ENCODE results near the gene AGPAT4.

AGPAT4 gene

DNA sequence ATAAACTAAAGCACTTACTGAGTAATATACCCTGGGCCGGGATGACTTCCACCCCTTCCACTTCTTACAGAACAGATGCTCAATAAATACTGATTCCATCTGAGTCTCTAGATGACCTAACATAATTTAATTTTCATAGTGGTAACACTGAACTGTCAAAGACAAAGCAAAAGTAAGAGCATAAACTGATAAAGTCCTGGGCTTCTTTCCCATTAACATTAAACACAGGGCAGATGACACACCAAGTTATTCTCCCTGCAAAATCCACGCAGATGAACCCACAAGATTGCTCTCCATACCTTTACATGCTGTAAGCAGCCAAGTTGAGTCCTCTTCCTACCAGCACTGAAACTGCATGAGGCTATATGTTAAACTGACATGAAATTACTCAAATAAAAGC is 27.1 kb downstream of the AGPAT4 start:
- DNase-seq, result no peak
- Histone ChIP-seq H3K36me3 (no peaks in the 10 kb centered on the region), H3K27ac (no peak overlapping the region), H3K4me3 (ENCODE audit: low read depth, low read length) (no peak overlapping the region), H3K9me3 (ENCODE audit: severe bottlenecking) (no peaks in the 10 kb centered on the region), H3K27me3 (ENCODE audit: insufficient read depth, low read depth, severe bottlenecking) (no peaks in the 10 kb centered on the region)
- TF ChIP-seq, protein P1, sequence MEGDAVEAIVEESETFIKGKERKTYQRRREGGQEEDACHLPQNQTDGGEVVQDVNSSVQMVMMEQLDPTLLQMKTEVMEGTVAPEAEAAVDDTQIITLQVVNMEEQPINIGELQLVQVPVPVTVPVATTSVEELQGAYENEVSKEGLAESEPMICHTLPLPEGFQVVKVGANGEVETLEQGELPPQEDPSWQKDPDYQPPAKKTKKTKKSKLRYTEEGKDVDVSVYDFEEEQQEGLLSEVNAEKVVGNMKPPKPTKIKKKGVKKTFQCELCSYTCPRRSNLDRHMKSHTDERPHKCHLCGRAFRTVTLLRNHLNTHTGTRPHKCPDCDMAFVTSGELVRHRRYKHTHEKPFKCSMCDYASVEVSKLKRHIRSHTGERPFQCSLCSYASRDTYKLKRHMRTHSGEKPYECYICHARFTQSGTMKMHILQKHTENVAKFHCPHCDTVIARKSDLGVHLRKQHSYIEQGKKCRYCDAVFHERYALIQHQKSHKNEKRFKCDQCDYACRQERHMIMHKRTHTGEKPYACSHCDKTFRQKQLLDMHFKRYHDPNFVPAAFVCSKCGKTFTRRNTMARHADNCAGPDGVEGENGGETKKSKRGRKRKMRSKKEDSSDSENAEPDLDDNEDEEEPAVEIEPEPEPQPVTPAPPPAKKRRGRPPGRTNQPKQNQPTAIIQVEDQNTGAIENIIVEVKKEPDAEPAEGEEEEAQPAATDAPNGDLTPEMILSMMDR (IDR thresholded peaks at IDR 0.05; ENCODE audit: low read depth, low read length), result no peak

DNA sequence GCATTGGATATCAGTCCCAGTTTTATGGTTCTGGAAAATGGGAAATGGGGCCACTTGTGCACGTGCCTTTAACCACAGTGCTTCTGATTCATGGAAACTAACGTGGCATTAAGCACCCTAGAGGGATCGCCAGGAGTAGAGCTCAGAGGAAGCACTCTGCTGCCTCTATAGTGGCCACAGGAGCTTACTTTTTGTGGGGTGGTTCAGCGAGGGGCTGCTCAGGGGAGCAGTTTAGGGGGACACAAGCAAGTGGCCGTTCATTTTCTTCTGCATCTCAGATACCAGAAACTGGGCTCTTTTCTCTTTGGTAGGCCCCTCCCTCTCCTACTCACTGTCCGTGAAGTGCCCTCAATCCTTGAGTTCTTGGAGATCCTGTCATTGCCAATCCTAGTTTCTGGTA is 28.5 kb downstream of the AGPAT4 start:
- H3K27me3 ChIP-seq (ENCODE audit: insufficient read depth, low read depth, severe bottlenecking), result no peaks in the 10 kb centered on the region
- no peaks in the 10 kb centered on the region for H3K36me3 ChIP-seq
- H3K9me3 ChIP-seq (ENCODE audit: severe bottlenecking), result no peaks in the 10 kb centered on the region
- DNase-seq, result no peak
- no peak overlapping the region for H3K27ac ChIP-seq
- TF ChIP-seq, protein P1 (IDR thresholded peaks at IDR 0.05; ENCODE audit: low read depth, low read length), result no peak
- H3K4me3 ChIP-seq (ENCODE audit: low read depth, low read length), result no peak overlapping the region

DNA sequence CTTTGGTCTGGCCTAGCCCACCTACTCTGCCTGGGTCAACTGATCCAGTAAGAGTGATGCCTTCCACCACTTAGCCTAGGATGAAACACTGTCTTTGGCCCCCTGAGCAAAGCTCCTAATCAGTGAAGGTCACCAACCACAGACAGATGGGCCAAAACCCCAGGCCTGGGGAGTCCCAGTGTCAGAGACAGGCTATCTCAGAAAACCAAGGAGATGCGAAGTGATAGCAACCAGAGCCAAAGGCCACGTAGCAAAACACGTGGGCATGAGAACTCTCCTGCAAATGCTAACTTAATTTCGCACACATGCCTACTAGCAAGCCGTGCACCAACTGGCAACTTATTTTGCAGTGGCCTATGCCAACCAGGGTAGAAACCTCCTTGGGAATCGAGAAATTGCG is 29.1 kb downstream of the AGPAT4 start:
- TF ChIP-seq, protein P1 (IDR thresholded peaks at IDR 0.05; ENCODE audit: low read depth, low read length), result no peak
- no peak for DNase-seq
- H3K27ac ChIP-seq, result no peak overlapping the region
- H3K36me3 ChIP-seq, result no peaks in the 10 kb centered on the region
- H3K9me3 ChIP-seq (ENCODE audit: severe bottlenecking), result no peaks in the 10 kb centered on the region
- H3K4me3 ChIP-seq (ENCODE audit: low read depth, low read length), result no peak overlapping the region
- no peaks in the 10 kb centered on the region for H3K27me3 ChIP-seq (ENCODE audit: insufficient read depth, low read depth, severe bottlenecking)

DNA sequence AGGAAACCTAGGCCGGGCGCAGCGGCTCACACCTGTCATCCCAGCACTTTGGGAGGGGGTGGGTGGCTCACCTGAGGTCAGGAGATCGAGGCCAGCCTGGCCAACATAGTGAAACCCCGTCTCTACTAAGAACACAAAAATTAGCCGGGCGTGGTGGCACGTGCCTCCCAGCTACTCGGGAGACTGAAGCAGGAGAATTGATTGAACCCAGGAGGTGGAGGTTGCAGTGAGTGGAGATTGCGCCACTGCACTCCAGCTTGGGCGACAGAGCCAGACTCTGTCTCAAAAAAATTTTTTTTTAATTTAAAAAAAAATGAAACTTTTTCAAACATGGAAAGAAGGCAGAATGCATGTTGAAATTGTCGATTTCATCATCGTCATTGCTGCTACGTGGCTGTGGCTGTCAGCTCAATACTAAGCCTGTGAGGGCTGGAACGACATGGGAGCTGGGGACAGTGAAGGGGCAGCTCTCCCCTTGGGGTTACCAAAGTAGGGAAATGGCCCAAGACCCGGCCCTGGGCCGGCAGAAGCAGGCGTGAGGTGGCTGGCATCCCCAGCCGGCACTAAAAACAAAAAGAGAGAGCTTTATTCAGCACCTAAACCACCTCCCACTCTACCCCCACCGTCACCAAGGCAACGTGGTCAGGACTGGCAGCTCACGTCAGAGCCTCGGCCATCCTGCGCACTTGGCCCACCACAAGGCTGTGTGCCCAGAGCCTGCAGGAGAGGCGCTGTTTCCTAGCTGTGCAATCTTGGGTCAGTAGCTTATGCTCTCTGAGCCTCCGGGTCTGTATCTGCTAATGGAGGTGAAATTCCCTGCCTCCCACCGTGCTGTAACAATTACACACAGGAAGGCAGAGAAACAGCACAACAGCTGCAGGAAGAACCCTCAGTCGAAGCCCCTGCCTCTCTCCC is 30.8 kb downstream of the AGPAT4 start:
- no peak for DNase-seq
- Histone ChIP-seq H3K9me3 (ENCODE audit: severe bottlenecking) (no peaks in the 10 kb centered on the region), H3K36me3 (no peaks in the 10 kb centered on the region), H3K27ac (no peak overlapping the region), H3K27me3 (ENCODE audit: insufficient read depth, low read depth, severe bottlenecking) (no peaks in the 10 kb centered on the region), H3K4me3 (ENCODE audit: low read depth, low read length) (no peak overlapping the region)
- TF ChIP-seq, protein P1 (IDR thresholded peaks at IDR 0.05; ENCODE audit: low read depth, low read length), result no peak

DNA sequence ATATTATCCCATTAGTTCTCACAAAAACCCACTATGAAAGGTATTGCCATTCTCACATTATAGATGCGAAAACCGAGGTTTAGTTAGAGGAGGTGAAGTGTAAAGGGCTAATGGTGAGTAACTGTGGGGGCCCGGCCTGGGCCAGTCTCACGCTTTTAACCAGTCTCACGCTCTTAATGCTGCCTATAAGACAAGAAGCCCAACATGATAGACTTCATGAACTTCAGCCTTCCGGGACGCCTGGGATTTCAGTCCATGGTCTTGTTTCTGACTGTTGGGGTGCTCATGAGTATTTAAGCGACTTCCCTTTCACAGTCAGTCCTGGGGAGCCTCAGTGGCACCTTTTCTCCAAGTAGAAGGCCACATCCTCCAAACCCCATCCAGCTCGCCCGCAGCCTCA is 31.7 kb downstream of the AGPAT4 start:
- no peak for DNase-seq
- H3K27me3 ChIP-seq (ENCODE audit: insufficient read depth, low read depth, severe bottlenecking), result no peaks in the 10 kb centered on the region
- TF ChIP-seq, protein P1 (IDR thresholded peaks at IDR 0.05; ENCODE audit: low read depth, low read length), result no peak
- no peak overlapping the region for H3K4me3 ChIP-seq (ENCODE audit: low read depth, low read length)
- no peak overlapping the region for H3K27ac ChIP-seq
- H3K9me3 ChIP-seq (ENCODE audit: severe bottlenecking), result no peaks in the 10 kb centered on the region
- H3K36me3 ChIP-seq, result no peaks in the 10 kb centered on the region; the same call in 1 of the 2 replicates

All from WERI-Rb-1 (cell line).